IPS DF 6.9 (cell line): ENCODE measurements around the gene SESN3.

Experiments used
- DNase-seq: peaks from one replicate; pipeline ENCODE4 v3.0.0-alpha.2; 2013; ENCODE audit warnings: low read depth, low spot score
- H3K27ac ChIP-seq: one replicate; pipeline ENCODE4 v1.5.1; 2013; ENCODE audit warnings: low read length, control low read depth
- H3K27me3 ChIP-seq: 2 replicates; pipeline ENCODE4 v1.6.1; 2013; ENCODE audit warnings: mild to moderate bottlenecking, low read length; ENCODE audit not compliant: control insufficient read depth, insufficient read depth
- H3K36me3 ChIP-seq: 2 replicates; pipeline ENCODE4 v1.6.1; 2013; ENCODE audit warnings: low read length; ENCODE audit not compliant: control insufficient read depth, insufficient read depth
- H3K4me1 ChIP-seq: 2 replicates; pipeline ENCODE4 v1.6.1; 2013; ENCODE audit warnings: low read length; ENCODE audit not compliant: control insufficient read depth, insufficient read depth
- H3K4me3 ChIP-seq: 2 replicates; pipeline ENCODE4 v1.5.1; 2013; ENCODE audit warnings: mild to moderate bottlenecking, low read length
- H3K9me3 ChIP-seq: 2 replicates; pipeline ENCODE4 v1.6.1; 2013; ENCODE audit warnings: low read length, inconsistent platforms; ENCODE audit not compliant: control insufficient read depth, insufficient read depth
- WGBS: extraction: QIAGEN DNeasy Blood & Tissue Kit; methylation state at CpG from one replicate; pipeline ENCODE4 v1.1.7; 2013; ENCODE audit warnings: mixed read lengths, missing lambda C conversion rate; ENCODE audit not compliant: insufficient read length, insufficient coverage; 5-methylcytosine and 5-hydroxymethylcytosine counted together

Gene SESN3

DNA sequence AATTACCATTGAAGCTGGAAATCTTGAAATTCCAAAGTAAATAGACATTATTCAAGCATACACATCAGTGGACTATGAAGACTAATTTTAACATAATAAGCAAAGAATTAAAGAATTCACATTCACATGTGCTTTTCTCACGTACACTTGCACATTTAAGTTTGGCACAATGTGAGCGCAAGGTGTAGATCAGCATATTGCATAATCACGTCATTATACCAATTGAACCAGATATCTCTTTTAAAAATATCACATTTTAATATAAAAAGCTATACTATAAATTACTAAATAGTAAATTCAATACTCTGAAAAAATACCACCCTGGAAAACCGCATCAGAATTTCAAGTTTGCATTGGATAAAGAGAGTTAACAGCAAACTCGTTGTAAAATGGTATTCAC lies 60.7 kb downstream of the SESN3 start:
- Histone ChIP-seq H3K4me3 (no peak overlapping the region), H3K27me3 (no peaks in the 10 kb centered on the region), H3K9me3 (no peaks in the 10 kb centered on the region), H3K27ac (no peak overlapping the region), H3K4me1 (peaks cover 3% of the 10 kb centered on the region; the same call in 1 of the 2 replicates), H3K36me3 (no peaks in the 10 kb centered on the region; the same call in 1 of the 2 replicates)
- no peak for DNase-seq
- no CpG with 5 or more reads among the region's 5 CpGs for WGBS

DNA sequence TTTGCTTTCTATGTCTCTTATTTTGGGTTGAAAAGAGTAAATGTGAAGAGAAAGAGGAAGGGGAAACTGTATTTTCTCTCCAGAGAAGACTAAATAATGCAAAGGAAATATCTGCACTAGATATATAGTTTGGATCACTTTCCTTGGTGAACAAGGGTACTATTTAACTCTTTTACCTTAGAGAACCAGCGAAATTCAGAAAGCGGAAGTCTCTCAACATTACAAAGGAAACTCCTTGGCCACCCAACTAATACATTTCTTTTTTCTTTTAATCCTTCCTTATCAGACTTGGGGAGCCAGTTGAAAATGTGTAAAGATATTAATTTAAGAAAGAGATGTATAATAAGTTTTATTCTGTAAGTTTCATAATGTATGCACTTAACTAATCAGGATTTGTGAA lies 64.2 kb downstream of the SESN3 start:
- Histone ChIP-seq H3K36me3 (no peaks in the 10 kb centered on the region; the same call in 1 of the 2 replicates), H3K27me3 (no peaks in the 10 kb centered on the region), H3K9me3 (no peaks in the 10 kb centered on the region), H3K27ac (no peak overlapping the region), H3K4me1 (peaks cover 3% of the 10 kb centered on the region; the same call in 1 of the 2 replicates), H3K4me3 (no peak overlapping the region)
- DNase-seq, result no peak
- no CpG with 5 or more reads among the region's 2 CpGs for WGBS

DNA sequence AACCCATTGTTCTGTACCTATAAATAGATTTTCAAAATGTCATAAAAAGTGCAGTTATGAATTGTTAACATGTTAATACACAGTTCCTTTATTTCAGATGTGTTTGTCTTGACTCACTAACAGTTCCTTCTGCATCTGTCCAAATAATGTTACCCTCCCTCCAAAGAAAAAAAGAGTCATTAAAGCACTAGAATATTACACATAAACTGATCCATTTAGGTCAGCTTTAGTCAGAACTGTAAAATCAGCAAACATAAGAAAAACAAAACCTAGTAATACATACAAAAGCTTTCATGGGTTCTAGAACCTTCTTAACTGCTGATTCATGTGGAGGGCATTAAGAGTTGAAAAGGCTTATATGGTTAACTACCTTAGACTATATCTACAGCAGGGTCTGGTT lies 65.4 kb downstream of the SESN3 start:
- H3K36me3 ChIP-seq, result no peaks in the 10 kb centered on the region; the same call in 1 of the 2 replicates
- H3K9me3 ChIP-seq, result no peaks in the 10 kb centered on the region
- DNase-seq, result no peak
- H3K4me1 ChIP-seq, result peaks cover 3% of the 10 kb centered on the region; the same call in 1 of the 2 replicates
- no peaks in the 10 kb centered on the region for H3K27me3 ChIP-seq
- no peak overlapping the region for H3K27ac ChIP-seq
- no peak overlapping the region for H3K4me3 ChIP-seq

DNA sequence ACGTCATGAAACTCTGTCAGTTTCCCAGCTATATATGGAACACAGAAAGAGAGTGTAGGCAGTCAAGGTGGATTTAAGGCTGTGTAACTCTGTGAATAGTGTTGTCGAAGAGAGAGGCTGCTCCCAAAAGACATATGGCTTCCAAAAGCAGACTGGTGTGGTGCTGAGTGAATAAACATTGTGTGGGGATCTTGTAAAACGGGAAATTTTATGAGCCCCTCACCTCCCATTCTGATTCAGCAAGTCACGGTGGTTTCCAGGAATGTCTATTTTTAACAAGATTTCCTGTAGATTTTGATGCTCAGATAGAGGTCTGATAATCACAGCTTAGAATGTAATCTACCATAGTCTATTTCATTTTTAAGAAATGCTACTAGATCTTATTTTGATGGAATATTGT lies 67.9 kb downstream of the SESN3 start:
- Histone ChIP-seq H3K36me3 (no peaks in the 10 kb centered on the region), H3K27me3 (no peaks in the 10 kb centered on the region), H3K4me3 (no peak overlapping the region), H3K27ac (no peak overlapping the region), H3K4me1 (no peaks in the 10 kb centered on the region), H3K9me3 (no peaks in the 10 kb centered on the region)
- no peak for DNase-seq
- no CpG with 5 or more reads among the region's 4 CpGs for WGBS

DNA sequence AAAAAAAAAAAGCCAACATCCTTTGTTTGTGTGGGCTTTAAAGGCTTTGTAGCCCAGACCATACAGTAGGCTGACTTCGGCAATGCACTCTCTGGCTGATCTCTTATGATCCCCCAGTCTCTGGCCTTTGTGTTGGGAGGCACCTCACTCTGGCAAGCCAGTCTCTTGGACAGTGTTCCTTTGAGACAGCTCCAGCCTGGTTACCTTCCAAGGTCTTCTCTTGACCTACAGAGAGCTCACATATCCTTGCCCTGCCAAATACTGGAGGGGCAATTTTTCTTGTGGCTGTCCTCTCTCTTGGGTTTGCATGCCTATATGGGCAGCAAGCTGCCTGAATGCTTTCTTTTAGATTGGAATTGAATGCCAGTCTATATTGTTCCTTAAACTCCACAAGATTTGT lies 69.8 kb downstream of the SESN3 start:
- Histone ChIP-seq H3K36me3 (no peaks in the 10 kb centered on the region), H3K4me1 (no peaks in the 10 kb centered on the region), H3K4me3 (no peak overlapping the region), H3K9me3 (no peaks in the 10 kb centered on the region), H3K27me3 (no peaks in the 10 kb centered on the region), H3K27ac (no peak overlapping the region)
- no CpG with 5 or more reads among the region's 1 CpG for WGBS
- DNase-seq, result no peak

DNA sequence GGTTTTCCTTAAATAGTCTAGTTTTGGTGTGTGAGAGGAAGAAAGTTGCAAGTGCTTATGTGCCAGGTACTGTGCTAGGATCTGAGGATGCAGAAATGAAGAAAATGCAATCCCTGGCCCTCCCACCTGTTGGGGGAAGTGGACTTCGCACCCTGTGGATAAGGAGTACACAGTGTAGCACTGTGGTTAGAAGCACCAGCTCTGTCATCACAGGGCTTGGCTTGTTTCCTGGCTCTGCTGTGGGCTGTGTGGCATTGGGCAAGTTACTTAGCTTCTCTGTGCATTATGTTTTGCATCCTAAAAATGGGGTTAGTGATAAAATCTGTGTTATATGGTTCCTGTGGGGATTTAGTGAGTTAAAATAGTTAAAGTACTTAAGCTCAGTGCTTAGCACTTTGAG lies 73.2 kb downstream of the SESN3 start:
- no peaks in the 10 kb centered on the region for H3K9me3 ChIP-seq
- no peak overlapping the region for H3K27ac ChIP-seq
- no CpG with 5 or more reads among the region's 1 CpG for WGBS
- no peaks in the 10 kb centered on the region for H3K27me3 ChIP-seq
- H3K4me1 ChIP-seq, result no peaks in the 10 kb centered on the region
- DNase-seq, result no peak
- no peaks in the 10 kb centered on the region for H3K36me3 ChIP-seq
- no peak overlapping the region for H3K4me3 ChIP-seq

DNA sequence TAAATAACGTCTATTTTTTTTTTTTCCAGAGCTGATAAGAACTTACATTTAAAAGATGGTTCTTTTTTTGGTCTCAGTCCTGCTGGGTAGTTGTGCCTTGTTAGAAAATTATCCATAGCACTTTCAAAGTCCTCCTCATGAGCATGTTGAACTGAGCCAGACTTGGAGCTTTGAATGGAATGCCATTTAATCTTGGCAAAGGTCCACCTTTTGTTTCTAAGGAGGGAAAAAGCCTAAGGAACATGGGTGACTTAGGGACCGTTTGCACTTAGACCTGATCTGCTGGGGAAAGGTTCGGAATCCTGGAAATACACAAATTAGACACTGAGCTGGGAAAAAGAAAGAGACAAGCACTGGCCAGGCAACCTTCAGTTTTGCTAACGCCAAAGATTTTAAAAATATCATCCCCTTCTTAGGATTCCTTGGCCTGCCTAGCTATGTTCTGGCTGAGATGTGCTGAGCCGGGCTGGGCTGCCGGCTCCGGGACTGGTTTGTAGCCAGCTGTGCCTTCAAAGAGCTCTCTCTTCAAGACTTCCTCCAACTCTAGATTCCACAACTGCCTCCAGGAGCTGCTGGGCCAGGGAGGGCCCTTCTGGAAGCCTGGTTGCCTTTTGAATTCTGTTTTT lies 74.0 kb downstream of the SESN3 start:
- no CpG with 5 or more reads among the region's 7 CpGs for WGBS
- no peaks in the 10 kb centered on the region for H3K36me3 ChIP-seq
- H3K27me3 ChIP-seq, result no peaks in the 10 kb centered on the region
- DNase-seq, result no peak
- H3K27ac ChIP-seq, result no peak overlapping the region
- H3K4me1 ChIP-seq, result no peaks in the 10 kb centered on the region
- no peaks in the 10 kb centered on the region for H3K9me3 ChIP-seq
- H3K4me3 ChIP-seq, result no peak overlapping the region

DNA sequence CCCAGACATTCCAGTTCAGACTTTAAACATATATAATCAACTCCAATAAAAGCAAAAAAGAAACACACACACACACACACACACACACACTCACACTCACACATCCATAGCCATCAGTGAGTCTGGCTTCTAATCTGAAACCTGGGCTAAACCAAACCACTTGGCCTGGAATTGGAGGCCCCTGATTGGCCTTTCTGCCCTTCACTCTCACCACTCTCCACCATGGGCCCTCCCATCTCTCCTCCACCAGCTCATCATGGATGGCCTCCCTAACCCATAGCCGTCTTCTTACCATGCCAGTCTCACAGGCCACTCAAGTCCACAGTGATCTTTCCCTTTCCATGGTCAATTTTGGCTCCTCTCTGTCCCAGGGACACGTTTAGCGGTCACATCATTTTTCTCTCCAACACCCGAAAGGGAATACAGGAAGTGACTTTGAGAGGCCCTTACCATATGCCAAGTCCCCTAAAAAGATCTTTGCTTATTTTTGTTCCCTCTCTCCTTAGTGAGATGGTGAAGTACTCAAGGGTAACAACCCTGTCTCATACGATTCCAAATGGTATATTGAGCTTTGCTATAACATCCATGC lies 74.8 kb downstream of the SESN3 start:
- Histone ChIP-seq H3K4me3 (no peak overlapping the region), H3K27me3 (no peaks in the 10 kb centered on the region), H3K36me3 (no peaks in the 10 kb centered on the region), H3K9me3 (no peaks in the 10 kb centered on the region), H3K4me1 (no peaks in the 10 kb centered on the region), H3K27ac (no peak overlapping the region)
- no CpG with 5 or more reads among the region's 5 CpGs for WGBS
- DNase-seq, result no peak

DNA sequence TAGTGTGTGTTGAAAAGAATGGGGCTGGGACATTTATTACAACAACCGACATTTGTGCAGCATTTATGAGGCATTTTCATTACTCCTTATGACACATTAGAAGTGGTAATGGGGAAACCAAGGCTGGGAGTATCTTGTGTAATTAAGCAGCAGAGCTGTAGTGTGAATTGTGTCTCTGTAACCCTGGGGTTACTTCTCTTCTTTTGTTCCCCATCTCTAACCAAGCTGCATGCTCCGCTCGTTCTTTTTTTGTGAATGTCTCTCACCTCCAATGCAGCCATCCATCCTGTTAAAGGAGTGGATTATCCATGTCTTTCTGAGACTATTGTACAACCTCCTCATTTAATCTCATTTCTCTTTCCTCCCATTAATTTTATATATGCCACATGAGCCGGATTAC lies 75.6 kb downstream of the SESN3 start:
- no peak overlapping the region for H3K27ac ChIP-seq
- DNase-seq, result no peak
- H3K27me3 ChIP-seq, result peaks cover 3% of the 10 kb centered on the region; the same call in 1 of the 2 replicates
- H3K9me3 ChIP-seq, result no peaks in the 10 kb centered on the region
- no peak overlapping the region for H3K4me3 ChIP-seq
- no peaks in the 10 kb centered on the region for H3K36me3 ChIP-seq
- no peaks in the 10 kb centered on the region for H3K4me1 ChIP-seq
- no CpG with 5 or more reads among the region's 4 CpGs for WGBS

DNA sequence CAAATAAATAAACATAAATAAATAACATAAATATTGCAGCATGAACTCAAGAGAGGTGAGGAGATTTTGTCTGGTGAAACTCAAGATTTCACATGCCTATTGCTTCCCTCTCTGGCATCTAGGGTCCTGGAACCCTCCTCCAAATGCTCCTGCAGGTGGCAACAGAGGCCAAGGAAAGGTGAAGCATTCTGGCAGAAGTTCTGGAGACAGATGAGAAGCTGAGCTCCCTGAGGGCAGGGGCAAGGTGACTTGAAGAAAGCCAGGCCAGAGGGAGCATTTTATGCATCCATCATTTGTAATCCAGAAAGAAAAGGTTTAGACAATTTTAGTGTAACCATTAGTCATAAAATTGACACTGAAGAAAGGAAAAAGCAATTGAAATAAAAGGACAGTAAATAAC lies 76.5 kb downstream of the SESN3 start:
- no peaks in the 10 kb centered on the region for H3K36me3 ChIP-seq
- H3K4me3 ChIP-seq, result no peak overlapping the region
- H3K4me1 ChIP-seq, result peaks cover under 1% of the 10 kb centered on the region; the same call in 1 of the 2 replicates
- no peak for DNase-seq
- no peaks in the 10 kb centered on the region for H3K9me3 ChIP-seq
- peaks cover 11% of the 10 kb centered on the region for H3K27me3 ChIP-seq
- no peak overlapping the region for H3K27ac ChIP-seq

DNA sequence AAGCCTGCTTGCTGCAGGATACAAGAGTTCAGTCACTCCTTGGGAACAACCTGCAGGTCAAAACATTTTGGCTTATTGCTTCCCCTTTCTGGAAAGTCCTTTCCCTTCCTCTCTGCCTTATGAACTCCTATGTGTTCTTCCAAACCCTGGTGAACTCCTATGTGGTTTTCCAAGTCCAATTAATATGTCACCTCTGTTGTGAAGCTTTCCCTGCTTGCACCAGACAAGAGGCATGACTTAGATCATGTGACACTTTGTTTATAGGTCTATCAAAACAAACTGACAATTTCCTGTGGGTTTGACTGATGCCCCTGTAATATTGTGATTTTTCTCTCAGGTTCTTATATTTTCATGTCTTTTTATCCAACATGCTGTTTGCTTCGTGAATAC lies 77.2 kb downstream of the SESN3 start:
- H3K9me3 ChIP-seq, result no peaks in the 10 kb centered on the region
- peaks cover 1% of the 10 kb centered on the region; the same call in 1 of the 2 replicates for H3K4me1 ChIP-seq
- no peak overlapping the region for H3K4me3 ChIP-seq
- no CpG with 5 or more reads among the region's 1 CpG for WGBS
- DNase-seq, result no peak
- H3K36me3 ChIP-seq, result no peaks in the 10 kb centered on the region
- H3K27me3 ChIP-seq, result peaks cover 17% of the 10 kb centered on the region
- no peak overlapping the region for H3K27ac ChIP-seq
